Upper lobe of right lung (tissue), 1 donor: ENCODE results near the gene CEP112. TPM values are rescaled to one million over a fixed set of nuclear protein-coding genes. Genes with fewer than 3 reads are reported as not detected.

ENCODE experiments used
- ATAC-seq: fragments of 200-7000 bp; cut with Tn5 transposase; one replicate; pipeline ENCODE4 v1.9.1; 2020; ENCODE audit warnings: mild to moderate bottlenecking, moderate library complexity
- DNase-seq: peaks from one replicate; pipeline ENCODE4 v3.0.0-alpha.2; 2020
- H3K27ac ChIP-seq: fragments of 200-600 bp; one replicate; pipeline ENCODE4 v1.8.0; 2022
- H3K27me3 ChIP-seq: fragments of 200-600 bp; one replicate; pipeline ENCODE4 v1.8.0; 2022; ENCODE audit warnings: mild to moderate bottlenecking
- H3K36me3 ChIP-seq: fragments of 200-600 bp; one replicate; pipeline ENCODE4 v1.8.0; 2022
- H3K4me1 ChIP-seq: fragments of 200-600 bp; one replicate; pipeline ENCODE4 v1.8.0; 2022
- H3K4me3 ChIP-seq: fragments of 200-600 bp; one replicate; pipeline ENCODE4 v1.8.0; 2022; ENCODE audit warnings: mild to moderate bottlenecking
- H3K9me3 ChIP-seq: fragments of 200-600 bp; one replicate; pipeline ENCODE4 v1.8.0; 2022
- intact Hi-C: fragments of 100-400 bp; cut with DNase I; formaldehyde crosslinking; loops from one replicate; pipeline ENCODE4 v1.11.0; 2022
- total RNA-seq: library from RNA; stranded (reverse); fragmentation: NEBNext Ultra II Directional; extraction: Animal tissue kit (Norgen Biotek cat#: 25700); gene quantifications from one replicate; pipeline ENCODE4 v1.2.1, GENCODE V29; 2021
- TF ChIP-seq, protein P1 (sequence below): fragments of 200-600 bp; IDR thresholded peaks from one replicate; pipeline ENCODE4 v1.8.0; 2022; ENCODE audit warnings: antibody characterized with exemption
- donor health status: DM: no; HTN: yes; CAD: no; lungs with severe emphysema.

CEP112 gene
- total RNA-seq, 1 donor from 2014 or later: 32.9 TPM

DNA sequence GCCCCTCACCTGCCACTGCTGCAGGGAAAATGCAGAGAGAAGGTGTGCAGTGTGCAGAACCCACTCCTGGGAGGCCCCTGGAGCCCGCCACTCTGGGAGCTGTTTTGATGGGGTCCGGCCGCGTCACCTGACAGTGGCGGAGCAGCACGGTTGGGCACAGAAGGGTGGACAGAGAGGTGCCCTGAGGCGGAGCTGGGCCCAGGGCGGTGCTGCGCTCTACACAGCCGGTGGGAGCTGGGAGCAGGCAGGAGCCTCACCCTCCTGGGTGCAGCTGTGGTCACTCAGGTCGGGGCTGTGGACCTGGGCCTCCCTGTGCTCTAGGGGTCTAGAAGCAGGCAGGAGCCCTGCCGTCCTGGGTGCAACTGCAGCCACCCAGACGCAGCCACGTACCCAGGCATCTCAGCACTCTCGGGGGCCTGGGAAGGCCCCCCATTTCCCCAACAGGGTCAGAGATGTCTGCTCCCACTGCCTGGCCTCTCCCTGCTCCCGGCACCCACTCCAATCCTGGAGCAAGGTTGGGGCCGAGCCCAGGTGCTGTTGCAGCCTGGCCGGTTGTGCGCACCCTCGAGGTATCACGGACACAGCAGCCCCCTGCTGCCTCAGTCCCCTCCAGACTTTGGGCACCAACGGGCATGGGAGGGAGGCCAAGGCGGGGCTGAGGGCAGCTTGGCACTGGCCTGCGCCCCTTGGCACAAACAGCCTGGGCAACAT lies 326.1 kb downstream of the CEP112 start:
- TF ChIP-seq, protein P1, sequence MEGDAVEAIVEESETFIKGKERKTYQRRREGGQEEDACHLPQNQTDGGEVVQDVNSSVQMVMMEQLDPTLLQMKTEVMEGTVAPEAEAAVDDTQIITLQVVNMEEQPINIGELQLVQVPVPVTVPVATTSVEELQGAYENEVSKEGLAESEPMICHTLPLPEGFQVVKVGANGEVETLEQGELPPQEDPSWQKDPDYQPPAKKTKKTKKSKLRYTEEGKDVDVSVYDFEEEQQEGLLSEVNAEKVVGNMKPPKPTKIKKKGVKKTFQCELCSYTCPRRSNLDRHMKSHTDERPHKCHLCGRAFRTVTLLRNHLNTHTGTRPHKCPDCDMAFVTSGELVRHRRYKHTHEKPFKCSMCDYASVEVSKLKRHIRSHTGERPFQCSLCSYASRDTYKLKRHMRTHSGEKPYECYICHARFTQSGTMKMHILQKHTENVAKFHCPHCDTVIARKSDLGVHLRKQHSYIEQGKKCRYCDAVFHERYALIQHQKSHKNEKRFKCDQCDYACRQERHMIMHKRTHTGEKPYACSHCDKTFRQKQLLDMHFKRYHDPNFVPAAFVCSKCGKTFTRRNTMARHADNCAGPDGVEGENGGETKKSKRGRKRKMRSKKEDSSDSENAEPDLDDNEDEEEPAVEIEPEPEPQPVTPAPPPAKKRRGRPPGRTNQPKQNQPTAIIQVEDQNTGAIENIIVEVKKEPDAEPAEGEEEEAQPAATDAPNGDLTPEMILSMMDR: no peak
- ATAC-seq: peak; percentile 43
- no peaks in the 10 kb centered on the region for H3K36me3 ChIP-seq
- no peaks in the 10 kb centered on the region for H3K9me3 ChIP-seq
- intact Hi-C loops: no loop called here
- no peak overlapping the region for H3K4me3 ChIP-seq
- no peaks in the 10 kb centered on the region for H3K27me3 ChIP-seq
- DNase-seq: no peak
- no peaks in the 10 kb centered on the region for H3K4me1 ChIP-seq
- H3K27ac ChIP-seq: no peak overlapping the region

DNA sequence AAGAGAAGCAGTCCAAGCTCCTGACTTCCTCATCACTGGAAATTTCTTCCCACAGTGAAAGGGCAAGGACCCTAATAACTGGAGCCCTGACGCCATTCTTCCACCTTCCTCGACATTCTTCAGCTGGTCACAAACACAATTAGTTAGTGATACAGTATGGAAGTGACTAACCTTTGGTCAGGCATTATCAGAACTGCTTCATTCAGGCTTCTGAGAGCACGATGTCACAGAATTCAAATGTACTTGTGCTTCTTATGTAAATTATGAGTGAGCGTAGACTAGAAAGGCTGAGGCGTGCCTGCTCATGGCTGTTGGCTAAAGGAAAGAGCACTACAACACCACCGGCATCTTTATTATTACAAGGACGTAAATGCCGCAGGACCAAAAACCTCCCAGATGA lies 327.5 kb downstream of the CEP112 start:
- Histone ChIP-seq H3K4me1 (no peaks in the 10 kb centered on the region), H3K4me3 (no peak overlapping the region), H3K36me3 (no peaks in the 10 kb centered on the region), H3K9me3 (no peaks in the 10 kb centered on the region), H3K27ac (no peak overlapping the region), H3K27me3 (no peaks in the 10 kb centered on the region)
- no peak for DNase-seq
- TF ChIP-seq, protein P1: no peak
- ATAC-seq: no peak
- intact Hi-C loops: no loop called here

DNA sequence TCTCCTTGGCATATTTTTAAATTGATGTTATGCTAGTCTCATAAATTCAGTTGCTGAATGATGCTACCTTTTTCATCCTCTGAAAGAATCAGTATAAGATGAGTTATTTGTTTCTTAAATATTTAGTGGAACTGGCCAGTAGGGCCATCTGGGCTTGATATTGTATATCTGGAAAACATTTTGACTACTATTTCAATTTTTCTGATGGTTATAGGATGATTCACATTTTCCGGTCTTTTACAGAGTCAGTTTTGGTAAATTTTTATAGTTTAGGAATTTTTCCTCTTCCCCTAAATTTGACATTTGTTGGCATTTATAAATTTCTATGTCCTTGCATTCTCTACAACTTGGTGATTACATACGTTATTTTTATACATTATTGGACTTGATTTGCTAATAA lies 334.2 kb downstream of the CEP112 start:
- no peak overlapping the region for H3K27ac ChIP-seq
- no peak overlapping the region for H3K4me3 ChIP-seq
- no peaks in the 10 kb centered on the region for H3K27me3 ChIP-seq
- intact Hi-C loops: no loop called here
- TF ChIP-seq, protein P1: no peak
- no peaks in the 10 kb centered on the region for H3K36me3 ChIP-seq
- H3K9me3 ChIP-seq: no peaks in the 10 kb centered on the region
- H3K4me1 ChIP-seq: no peaks in the 10 kb centered on the region
- no peak for ATAC-seq
- no peak for DNase-seq

DNA sequence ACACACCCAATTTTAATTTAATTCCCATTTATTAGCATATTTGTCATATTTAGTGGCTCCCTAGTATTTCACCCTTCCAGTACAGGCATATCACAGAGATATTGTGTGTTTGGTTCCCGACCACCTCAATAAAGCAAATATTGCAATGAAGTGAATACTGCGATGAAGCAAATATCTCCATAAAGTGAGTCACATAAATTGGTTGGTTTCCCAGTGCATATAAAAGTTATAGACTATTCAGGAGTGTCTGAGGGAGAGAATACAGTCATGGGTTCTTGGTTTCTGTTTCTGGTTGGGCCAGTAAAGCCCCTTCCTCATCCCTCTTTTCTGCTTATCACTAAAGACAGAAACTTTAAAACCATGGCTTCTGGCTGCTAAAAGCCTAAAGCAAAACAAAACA lies 335.1 kb downstream of the CEP112 start:
- no peaks in the 10 kb centered on the region for H3K36me3 ChIP-seq
- TF ChIP-seq, protein P1: no peak
- H3K4me3 ChIP-seq: no peak overlapping the region
- DNase-seq (no peak), ATAC-seq (no peak)
- no peaks in the 10 kb centered on the region for H3K27me3 ChIP-seq
- H3K9me3 ChIP-seq: no peaks in the 10 kb centered on the region
- H3K27ac ChIP-seq: no peak overlapping the region
- H3K4me1 ChIP-seq: no peaks in the 10 kb centered on the region
- intact Hi-C loops: no loop called here

DNA sequence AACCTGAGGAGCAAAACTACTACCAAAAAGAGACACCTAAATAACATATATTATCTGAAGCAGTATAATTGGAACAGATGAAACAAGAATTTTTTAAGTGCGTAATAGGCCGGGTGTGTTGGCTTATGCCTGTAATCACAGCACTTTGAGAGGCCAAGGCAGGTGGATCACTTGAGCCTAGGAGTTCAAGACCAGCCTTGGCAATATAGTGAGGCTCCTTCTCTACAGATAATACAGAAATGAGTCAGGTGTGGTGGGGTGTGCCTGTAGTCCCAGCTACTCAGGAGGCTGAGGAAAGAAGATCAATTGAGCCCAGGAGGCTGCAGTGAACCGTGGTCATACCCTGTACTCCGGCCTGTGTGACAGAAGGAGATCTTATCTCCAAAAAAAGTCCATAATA lies 336.3 kb downstream of the CEP112 start:
- Histone ChIP-seq H3K27me3 (no peaks in the 10 kb centered on the region), H3K4me1 (no peaks in the 10 kb centered on the region), H3K36me3 (no peaks in the 10 kb centered on the region), H3K27ac (no peak overlapping the region), H3K9me3 (no peaks in the 10 kb centered on the region), H3K4me3 (no peak overlapping the region)
- DNase-seq (no peak), ATAC-seq (no peak)
- intact Hi-C loops: no loop called here
- TF ChIP-seq, protein P1: no peak

DNA sequence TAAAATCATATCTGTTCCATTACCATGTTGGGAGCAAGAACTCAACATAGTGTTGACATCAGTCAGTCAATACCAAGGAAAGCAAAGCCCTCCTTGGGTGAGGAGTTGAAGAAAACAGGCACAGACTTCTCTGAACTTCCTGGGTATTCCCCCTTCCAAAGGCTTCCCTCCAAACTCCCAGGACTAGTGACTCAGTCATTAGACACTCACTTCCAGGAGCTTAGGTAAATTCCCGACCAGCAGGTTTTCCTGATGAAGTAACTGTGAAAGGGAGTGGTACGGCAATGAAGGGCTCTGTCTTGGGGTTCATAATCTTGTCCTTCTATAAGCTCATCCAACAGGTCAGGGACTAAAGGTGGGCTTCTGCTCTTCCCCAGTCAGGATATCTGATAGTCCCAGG lies 336.7 kb downstream of the CEP112 start:
- intact Hi-C loops: no loop called here
- no peak overlapping the region for H3K27ac ChIP-seq
- H3K4me1 ChIP-seq: no peaks in the 10 kb centered on the region
- H3K9me3 ChIP-seq: no peaks in the 10 kb centered on the region
- H3K27me3 ChIP-seq: no peaks in the 10 kb centered on the region
- ATAC-seq (peak; percentile 52), DNase-seq (no peak)
- TF ChIP-seq, protein P1: no peak
- H3K36me3 ChIP-seq: no peaks in the 10 kb centered on the region
- no peak overlapping the region for H3K4me3 ChIP-seq
